Fibroblast of pulmonary artery (primary cell): ENCODE measurements around the gene KLF7.

Experiments
- DNase-seq: peaks from one replicate; pipeline ENCODE4 v3.0.0-alpha.2; 2010; ENCODE audit warnings: low read depth
- H3K4me3 ChIP-seq: replicated peaks from 2 replicates; pipeline ENCODE4 v1.5.1; 2011; ENCODE audit warnings: low read depth, mild to moderate bottlenecking, control low read depth, low read length, moderate library complexity
- TF ChIP-seq, protein P1 (sequence below): IDR thresholded peaks from 2 replicates; pipeline ENCODE4 v1.5.1; 2011; ENCODE audit warnings: mild to moderate bottlenecking, control low read depth, low read length, inconsistent platforms; ENCODE audit errors: missing control alignments

KLF7 gene

DNA sequence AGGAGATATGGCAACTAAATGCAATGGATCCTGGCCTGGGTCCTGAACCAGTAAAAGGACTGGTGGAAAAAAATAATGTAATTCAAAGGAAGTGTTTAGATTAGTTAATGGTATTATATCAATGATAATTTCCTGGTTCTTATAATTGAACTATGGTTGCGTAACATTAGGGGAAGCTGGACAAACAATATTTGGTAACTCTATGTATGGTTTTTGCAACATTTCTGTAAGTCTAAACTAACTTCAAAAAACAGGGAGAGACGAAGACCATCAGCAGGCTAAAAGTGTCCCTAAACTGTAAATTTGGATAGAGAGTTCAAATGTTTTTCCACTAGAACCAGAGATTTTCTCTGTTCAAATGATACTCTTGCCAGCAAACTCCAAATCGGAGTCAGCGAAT, 36.9 kb downstream of the KLF7 start:
- no peak for DNase-seq
- no peak overlapping the region for H3K4me3 ChIP-seq
- TF ChIP-seq, protein P1, sequence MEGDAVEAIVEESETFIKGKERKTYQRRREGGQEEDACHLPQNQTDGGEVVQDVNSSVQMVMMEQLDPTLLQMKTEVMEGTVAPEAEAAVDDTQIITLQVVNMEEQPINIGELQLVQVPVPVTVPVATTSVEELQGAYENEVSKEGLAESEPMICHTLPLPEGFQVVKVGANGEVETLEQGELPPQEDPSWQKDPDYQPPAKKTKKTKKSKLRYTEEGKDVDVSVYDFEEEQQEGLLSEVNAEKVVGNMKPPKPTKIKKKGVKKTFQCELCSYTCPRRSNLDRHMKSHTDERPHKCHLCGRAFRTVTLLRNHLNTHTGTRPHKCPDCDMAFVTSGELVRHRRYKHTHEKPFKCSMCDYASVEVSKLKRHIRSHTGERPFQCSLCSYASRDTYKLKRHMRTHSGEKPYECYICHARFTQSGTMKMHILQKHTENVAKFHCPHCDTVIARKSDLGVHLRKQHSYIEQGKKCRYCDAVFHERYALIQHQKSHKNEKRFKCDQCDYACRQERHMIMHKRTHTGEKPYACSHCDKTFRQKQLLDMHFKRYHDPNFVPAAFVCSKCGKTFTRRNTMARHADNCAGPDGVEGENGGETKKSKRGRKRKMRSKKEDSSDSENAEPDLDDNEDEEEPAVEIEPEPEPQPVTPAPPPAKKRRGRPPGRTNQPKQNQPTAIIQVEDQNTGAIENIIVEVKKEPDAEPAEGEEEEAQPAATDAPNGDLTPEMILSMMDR: no peak

GRCh38 chr2:207126724-207127308, 38.9 kb downstream of the KLF7 start:
- TF ChIP-seq, protein P1: no peak
- DNase-seq: no peak
- H3K4me3 ChIP-seq: no peak overlapping the region

GRCh38 chr2:207123776-207124391, 41.9 kb downstream of the KLF7 start:
- TF ChIP-seq, protein P1: no peak
- DNase-seq: no peak
- H3K4me3 ChIP-seq: no peak overlapping the region

GRCh38 chr2:207123335-207123744, 42.4 kb downstream of the KLF7 start:
- no peak overlapping the region for H3K4me3 ChIP-seq
- DNase-seq: no peak
- TF ChIP-seq, protein P1: no peak

- no peak for DNase-seq
- H3K4me3 ChIP-seq: no peak overlapping the region
- TF ChIP-seq, protein P1: no peak
These were observed 43.0 kb downstream of the KLF7 start for GRCh38 chr2:207122651-207123334.

- DNase-seq: peak; percentile 76
- TF ChIP-seq, protein P1: no peak
- H3K4me3 ChIP-seq: no peak overlapping the region
These were observed 44.0 kb downstream of the KLF7 start for GRCh38 chr2:207121784-207122183.

GRCh38 chr2:207119048-207119447, 46.7 kb downstream of the KLF7 start:
- TF ChIP-seq, protein P1: no peak

More at GRCh38 chr2:207119048-207119447, 46.7 kb downstream of the KLF7 start:
- no peak for DNase-seq
- H3K4me3 ChIP-seq: no peak overlapping the region
